ENCODE measurements around the gene SRPK2. TPM values are rescaled to one million over a fixed set of nuclear protein-coding genes. Genes with fewer than 3 reads are reported as not detected.

SRPK2 gene
- total and polyA plus RNA-seq, 2 of the 13 experiments (the other 11 are each of a cell fraction or from before 2014, with no cell fraction given): 10.1 to 22.3 TPM

DNA sequence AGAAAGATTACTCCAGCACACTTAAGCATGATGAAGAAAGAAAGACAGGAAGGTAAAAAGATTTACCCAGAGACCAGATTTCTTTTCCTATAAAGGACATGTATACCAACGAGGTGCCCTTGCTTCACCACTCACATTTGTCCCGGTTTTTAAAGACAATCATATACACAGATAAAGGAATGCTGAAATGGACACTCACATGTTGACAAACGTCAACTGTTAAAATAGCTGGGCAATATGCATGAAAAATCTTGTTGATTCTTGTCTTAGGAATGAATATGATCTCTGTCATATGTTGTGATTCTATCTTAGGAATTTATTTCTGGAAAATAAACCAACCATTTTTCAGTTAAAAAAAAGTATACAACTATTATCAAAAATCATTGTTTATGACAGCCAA, 158.2 kb downstream of the SRPK2 start:
- TF ChIP-seq, protein P1, sequence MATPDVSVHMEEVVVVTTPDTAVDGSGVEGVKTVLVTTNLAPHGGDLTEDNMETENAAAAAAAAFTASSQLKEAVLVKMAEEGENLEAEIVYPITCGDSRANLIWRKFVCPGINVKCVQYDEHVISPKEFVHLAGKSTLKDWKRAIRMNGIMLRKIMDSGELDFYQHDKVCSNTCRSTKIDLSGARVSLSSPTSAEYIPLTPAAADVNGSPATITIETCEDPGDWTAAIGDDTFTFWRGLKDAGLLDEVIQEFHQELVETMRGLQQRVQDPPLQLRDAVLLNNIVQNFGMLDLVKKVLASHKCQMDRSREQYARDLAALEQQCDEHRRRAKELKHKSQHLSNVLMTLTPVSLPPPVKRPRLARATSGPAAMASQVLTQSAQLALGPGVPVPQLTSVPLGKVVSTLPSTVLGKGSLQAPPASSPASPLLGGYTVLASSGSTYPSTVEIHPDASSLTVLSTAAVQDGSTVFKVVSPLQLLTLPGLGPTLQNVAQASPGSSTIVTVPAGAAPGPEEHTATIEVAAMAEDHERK (CRISPR knock-in tag; IDR thresholded peaks at IDR 0.05; ENCODE audit: low read depth): no peak
- TF ChIP-seq GATA4 (IDR thresholded peaks at IDR 0.05; ENCODE audit: borderline replicate concordance, low read depth): no peak
- TF ChIP-seq ZNF282 (IDR thresholded peaks at IDR 0.05; ENCODE audit: partially characterized antibody): no peak
- no peak for TF ChIP-seq PHB2 (IDR thresholded peaks at IDR 0.05; ENCODE audit: partially characterized antibody)
- no peak for TF ChIP-seq HMG20B (CRISPR knock-in tag; conservative IDR thresholded peaks at IDR 0.05)
- TF ChIP-seq ZNF160 (CRISPR knock-in tag; IDR thresholded peaks at IDR 0.05): no peak
- TF ChIP-seq CBX2 (IDR thresholded peaks at IDR 0.05; ENCODE audit: low read depth, low read length): no peak
- TF ChIP-seq CBX2 (CRISPR knock-in tag; IDR thresholded peaks at IDR 0.05; ENCODE audit: low read depth): no peak
- TF ChIP-seq, protein P2, sequence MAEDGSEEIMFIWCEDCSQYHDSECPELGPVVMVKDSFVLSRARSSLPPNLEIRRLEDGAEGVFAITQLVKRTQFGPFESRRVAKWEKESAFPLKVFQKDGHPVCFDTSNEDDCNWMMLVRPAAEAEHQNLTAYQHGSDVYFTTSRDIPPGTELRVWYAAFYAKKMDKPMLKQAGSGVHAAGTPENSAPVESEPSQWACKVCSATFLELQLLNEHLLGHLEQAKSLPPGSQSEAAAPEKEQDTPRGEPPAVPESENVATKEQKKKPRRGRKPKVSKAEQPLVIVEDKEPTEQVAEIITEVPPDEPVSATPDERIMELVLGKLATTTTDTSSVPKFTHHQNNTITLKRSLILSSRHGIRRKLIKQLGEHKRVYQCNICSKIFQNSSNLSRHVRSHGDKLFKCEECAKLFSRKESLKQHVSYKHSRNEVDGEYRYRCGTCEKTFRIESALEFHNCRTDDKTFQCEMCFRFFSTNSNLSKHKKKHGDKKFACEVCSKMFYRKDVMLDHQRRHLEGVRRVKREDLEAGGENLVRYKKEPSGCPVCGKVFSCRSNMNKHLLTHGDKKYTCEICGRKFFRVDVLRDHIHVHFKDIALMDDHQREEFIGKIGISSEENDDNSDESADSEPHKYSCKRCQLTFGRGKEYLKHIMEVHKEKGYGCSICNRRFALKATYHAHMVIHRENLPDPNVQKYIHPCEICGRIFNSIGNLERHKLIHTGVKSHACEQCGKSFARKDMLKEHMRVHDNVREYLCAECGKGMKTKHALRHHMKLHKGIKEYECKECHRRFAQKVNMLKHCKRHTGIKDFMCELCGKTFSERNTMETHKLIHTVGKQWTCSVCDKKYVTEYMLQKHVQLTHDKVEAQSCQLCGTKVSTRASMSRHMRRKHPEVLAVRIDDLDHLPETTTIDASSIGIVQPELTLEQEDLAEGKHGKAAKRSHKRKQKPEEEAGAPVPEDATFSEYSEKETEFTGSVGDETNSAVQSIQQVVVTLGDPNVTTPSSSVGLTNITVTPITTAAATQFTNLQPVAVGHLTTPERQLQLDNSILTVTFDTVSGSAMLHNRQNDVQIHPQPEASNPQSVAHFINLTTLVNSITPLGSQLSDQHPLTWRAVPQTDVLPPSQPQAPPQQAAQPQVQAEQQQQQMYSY (CRISPR knock-in tag; IDR thresholded peaks at IDR 0.05): no peak
- no peak for TF ChIP-seq NCOR1 (IDR thresholded peaks at IDR 0.05; ENCODE audit: borderline replicate concordance, low read length)
- Histone ChIP-seq H4K20me1 (ENCODE audit: insufficient read depth, low read length) (no peaks in the 10 kb centered on the region), H3K27me3 (ENCODE audit: control insufficient read depth in 1 of 2, insufficient read depth in 2 of 2, low read length in 2 of 2) (no peaks in the 10 kb centered on the region), H3K4me3 (replicated peaks in 1 of 3; ENCODE audit: insufficient read depth in 1 of 3, low read depth in 2 of 3, low read length in 3 of 3) (no peak overlapping the region), H3K9me3 (ENCODE audit: low read length) (no peaks in the 10 kb centered on the region), H3K27ac (ENCODE audit: extremely low read length, insufficient read depth, low read length) (no peak overlapping the region), H3K4me2 (ENCODE audit: low read depth, low read length) (no peak overlapping the region), H3K79me2 (ENCODE audit: insufficient read depth, low read length) (peaks cover 3% of the 10 kb centered on the region), H2AFZ (ENCODE audit: low read length) (no peak overlapping the region), H3K36me3 (replicated peaks in 1 of 2; ENCODE audit: control insufficient read depth in 1 of 2, insufficient read depth in 2 of 2, low read length in 2 of 2) (no peaks in the 10 kb centered on the region), H3K4me1 (ENCODE audit: insufficient read depth, low read length) (no peaks in the 10 kb centered on the region), H3K9ac (ENCODE audit: insufficient read depth, low read depth, low read length) (no peak overlapping the region)
- ChIA-PET CTCF (ENCODE audit: low intra/inter-chr PET ratio, low total read pairs) (no interaction called here), POLR2A (no interaction called here)
- FAIRE-seq: no peak
- WGBS (ENCODE audit: low lambda C conversion rate): 83% methylated on average over 3 of the region's 3 CpGs
- no peak for DNase-seq (ENCODE audit: low spot score)
- intact Hi-C loops (cut with micrococcal nuclease; ENCODE audit: unreplicated experiment): no loop called here
- no TSS peak for BruUV-seq (replicated peaks)
- ATAC-seq: no peak
- in situ Hi-C loops (cut with HindIII; ENCODE audit: extremely low pct_ligation_motif_present, low pct_unique_long_range_greater_than_20kb): no loop called here

All from HepG2 (cell line).